HCT116 (cell line): Measurements from ENCODE around the gene DDAH1. TPM values are rescaled to one million over a fixed set of nuclear protein-coding genes. Genes with fewer than 3 reads are reported as not detected.
A peak's percentile ranks its signal among the peaks of the same experiment; 100 is the strongest.

Experiments
- ATAC-seq: fragments of 200-7000 bp; cut with Tn5 transposase; 2 replicates; pipeline ENCODE4 v1.9.1; 2020; ENCODE audit warnings: mild to moderate bottlenecking, moderate library complexity
- BruUV-seq: library from RNA; stranded (reverse); fragments of 400-500 nt; replicated peaks from 2 replicates; lab custom pipeline; 2021; lab: Mats Ljungman, UMichigan
- CTCF ChIA-PET: fragments of 300-600 bp; sonication (Branson Sonifier 250); formaldehyde crosslinking; loops from one replicate; lab custom pipeline; 2021; ENCODE audit warnings: antibody characterized with exemption; lab: Charles Lee
- POLR2A ChIA-PET: fragments of 300-600, 350-600 bp; sonication (Branson Sonifier 250); formaldehyde crosslinking; loops from one replicate; lab custom pipeline; 2021; ENCODE audit warnings: antibody characterized with exemption; lab: Charles Lee
- RAD21 ChIA-PET, 2 experiments: fragments of 300-600 bp; sonication (Branson Sonifier 250); formaldehyde crosslinking; loops; one replicate each; lab custom pipeline; 2023; ENCODE audit warnings: low total read pairs in 2 of 2; ENCODE audit not compliant: uncharacterized antibody in 2 of 2, unreplicated experiment in 2 of 2, low non-redundant PET in 1 of 2; lab: Charles Lee
- DNase-seq: peaks from one replicate; pipeline ENCODE4 v3.0.0-alpha.2; 2010; ENCODE audit warnings: low read depth, low spot score
- H2AFZ ChIP-seq: fragments of 200-600 bp; shearing (Covaris generic), sonication (generic); 2 replicates; pipeline ENCODE4 v1.6.1; 2017; ENCODE audit warnings: low read depth, mixed run types, mixed read lengths, antibody characterized with exemption, low read length; ENCODE audit not compliant: poor library complexity, severe bottlenecking
- H3K27ac ChIP-seq: 2 replicates; pipeline ENCODE4 v1.5.1; 2012; ENCODE audit warnings: low read depth, low read length
- H3K27me3 ChIP-seq: fragments of 200-600 bp; sonication (generic); 2 replicates; pipeline ENCODE4 v1.6.1; 2016; ENCODE audit warnings: mixed run types, low read length, mixed read lengths; ENCODE audit not compliant: insufficient read depth
- H3K36me3 ChIP-seq, 2 experiments: fragments of 200-500 bp in 1 of 2; fragments of 200-600 bp in 1 of 2; sonication (Bioruptor generic) in 1 of 2; sonication (generic) in 1 of 2; 2 replicates each; pipeline versions ENCODE4 v1.5.1 to v1.6.1; 2014 to 2016; ENCODE audit warnings: low read length in 2 of 2, inconsistent platforms in 1 of 2, mixed read lengths in 1 of 2, mixed run types in 1 of 2; ENCODE audit not compliant: insufficient read depth in 2 of 2, control insufficient read depth in 1 of 2
- H3K4me1 ChIP-seq, 2 experiments: fragments of 200-600 bp in 1 of 2; sonication (generic) in 1 of 2; 2 replicates each; pipeline versions ENCODE4 v1.5.1 to v1.6.1; 2012 to 2017; ENCODE audit warnings: low read length in 2 of 2, inconsistent platforms in 1 of 2, mild to moderate bottlenecking in 1 of 2, mixed read lengths in 1 of 2, mixed run types in 1 of 2, moderate library complexity in 1 of 2; ENCODE audit not compliant: insufficient read depth in 2 of 2, control insufficient read depth in 1 of 2
- H3K4me2 ChIP-seq: fragments of 200-600 bp; sonication (generic); 2 replicates; pipeline ENCODE4 v1.6.1; 2017; ENCODE audit warnings: mixed run types, low read length, mixed read lengths
- H3K4me3 ChIP-seq, 2 experiments: fragments of 200-600 bp in 1 of 2; sonication (generic) in 1 of 2; replicated peaks in 1 of 2; 2 replicates each; pipeline ENCODE4 v1.5.1; 2011 to 2016; ENCODE audit warnings: low read length in 2 of 2, control low read depth in 1 of 2, low read depth in 1 of 2, mild to moderate bottlenecking in 1 of 2, mixed read lengths in 1 of 2, mixed run types in 1 of 2
- H3K79me2 ChIP-seq: fragments of 200-600 bp; sonication (generic); 2 replicates; pipeline ENCODE4 v1.6.1; 2017; ENCODE audit warnings: mild to moderate bottlenecking, mixed run types, low read length, moderate library complexity, mixed read lengths; ENCODE audit not compliant: insufficient read depth
- H3K9ac ChIP-seq: fragments of 200-600 bp; sonication (generic); 2 replicates; pipeline ENCODE4 v1.6.1; 2016; ENCODE audit warnings: low read length, mixed read lengths
- H3K9me2 ChIP-seq: fragments of 200-600 bp; sonication (generic), shearing (Covaris generic); 2 replicates; pipeline ENCODE4 v1.6.1; 2017; ENCODE audit warnings: mixed run types, mild to moderate bottlenecking, moderate library complexity; ENCODE audit not compliant: insufficient read depth
- H3K9me3 ChIP-seq, 2 experiments: fragments of 200-500 bp in 1 of 2; fragments of 200-600 bp in 1 of 2; sonication (Bioruptor generic) in 1 of 2; sonication (generic) in 1 of 2; 2 replicates each; pipeline ENCODE4 v1.6.1; 2014 to 2017; ENCODE audit warnings: low read length in 2 of 2, mixed read lengths in 2 of 2, inconsistent platforms in 1 of 2, low read depth in 1 of 2, mild to moderate bottlenecking in 1 of 2, mixed run types in 1 of 2, moderate library complexity in 1 of 2; ENCODE audit not compliant: control insufficient read depth in 1 of 2, insufficient read depth in 1 of 2
- H4K20me1 ChIP-seq: fragments of 200-600 bp; sonication (generic), shearing (Covaris generic); 2 replicates; pipeline ENCODE4 v1.6.1; 2017; ENCODE audit warnings: mixed run types, mild to moderate bottlenecking, moderate library complexity; ENCODE audit not compliant: insufficient read depth
- CBX3 ChIP-seq: IDR thresholded peaks from 2 replicates; pipeline ENCODE4 v1.6.1; 2012; ENCODE audit warnings: low read depth
- CEBPB ChIP-seq: IDR thresholded peaks from 2 replicates; pipeline ENCODE4 v1.6.1; 2012; ENCODE audit warnings: low read depth
- CTCF ChIP-seq, 3 experiments: fragments of 200-600 bp in 1 of 3; sonication (generic) in 1 of 3; IDR thresholded peaks in 2 of 3; conservative IDR thresholded peaks in 1 of 3; 2 replicates each; pipeline ENCODE4 v1.5.1; 2012 to 2017; ENCODE audit warnings: low read depth in 2 of 3, low read length in 2 of 3, antibody characterized with exemption in 1 of 3, borderline replicate concordance in 1 of 3, control low read depth in 1 of 3, mild to moderate bottlenecking in 1 of 3, mixed read lengths in 1 of 3, mixed run types in 1 of 3, moderate library complexity in 1 of 3; ENCODE audit not compliant: insufficient read depth in 1 of 3
- EGR1 ChIP-seq: IDR thresholded peaks from 2 replicates; pipeline ENCODE4 v1.6.1; 2012; ENCODE audit warnings: low read depth
- EZH2 ChIP-seq: fragments of 200-600 bp; sonication (generic); IDR thresholded peaks from 2 replicates; pipeline ENCODE4 v1.6.1; 2017; ENCODE audit warnings: antibody characterized with exemption, mixed run types
- FOSL1 ChIP-seq: IDR thresholded peaks from 2 replicates; pipeline ENCODE4 v1.6.1; 2012; ENCODE audit warnings: low read depth
- JUND ChIP-seq: IDR thresholded peaks from 2 replicates; pipeline ENCODE4 v1.6.1; 2012
- MAX ChIP-seq: IDR thresholded peaks from 2 replicates; pipeline ENCODE4 v1.6.1; 2012
- POLR2AphosphoS5 ChIP-seq: IDR thresholded peaks from 2 replicates; pipeline ENCODE4 v1.6.1; 2011; ENCODE audit warnings: mild to moderate bottlenecking, low read depth, low read length, moderate library complexity
- RAD21 ChIP-seq: IDR thresholded peaks from 2 replicates; pipeline ENCODE4 v1.6.1; 2012; ENCODE audit warnings: low read depth, mild to moderate bottlenecking
- SIN3A ChIP-seq: IDR thresholded peaks from 2 replicates; pipeline ENCODE4 v1.6.1; 2012; ENCODE audit warnings: low read depth
- SP1 ChIP-seq: IDR thresholded peaks from 2 replicates; pipeline ENCODE4 v1.6.1; 2012; ENCODE audit warnings: low read depth
- SRF ChIP-seq: IDR thresholded peaks from 2 replicates; pipeline ENCODE4 v1.6.1; 2012; ENCODE audit warnings: low read depth
- TCF7L2 ChIP-seq: IDR thresholded peaks from 2 replicates; pipeline ENCODE4 v1.7.0; 2011; ENCODE audit warnings: borderline replicate concordance, inconsistent platforms; ENCODE audit not compliant: insufficient read depth, insufficient read length; ENCODE audit errors: extremely low read depth
- YY1 ChIP-seq: IDR thresholded peaks from 2 replicates; pipeline ENCODE4 v1.6.1; 2011; ENCODE audit warnings: low read length, low read depth, moderate library complexity, mild to moderate bottlenecking; ENCODE audit not compliant: insufficient replicate concordance; ENCODE audit errors: extremely low read depth
- ZBTB33 ChIP-seq: IDR thresholded peaks from 2 replicates; pipeline ENCODE4 v1.6.1; 2011; ENCODE audit warnings: mild to moderate bottlenecking, low read length, moderate library complexity; ENCODE audit not compliant: insufficient replicate concordance; ENCODE audit errors: extremely low read depth
- intact Hi-C: fragments of 100-400 bp; cut with micrococcal nuclease; formaldehyde crosslinking; loops from 2 replicates; pipeline ENCODE4 v1.10.0; 2022
- total RNA-seq: library from RNA; stranded (reverse); gene quantifications from one replicate; pipeline ENCODE4 v1.2.1, GENCODE V29; 2021; ENCODE audit not compliant: unreplicated experiment
- TF ChIP-seq, protein P1 (sequence below): IDR thresholded peaks from 2 replicates; pipeline ENCODE4 v1.6.1; 2012; ENCODE audit warnings: low read depth
- TF ChIP-seq, protein P2 (sequence below): IDR thresholded peaks from 2 replicates; pipeline ENCODE4 v1.6.1; 2012

Gene DDAH1
- total RNA-seq, 1 experiment from 2014 or later = 16.6 TPM

DNA sequence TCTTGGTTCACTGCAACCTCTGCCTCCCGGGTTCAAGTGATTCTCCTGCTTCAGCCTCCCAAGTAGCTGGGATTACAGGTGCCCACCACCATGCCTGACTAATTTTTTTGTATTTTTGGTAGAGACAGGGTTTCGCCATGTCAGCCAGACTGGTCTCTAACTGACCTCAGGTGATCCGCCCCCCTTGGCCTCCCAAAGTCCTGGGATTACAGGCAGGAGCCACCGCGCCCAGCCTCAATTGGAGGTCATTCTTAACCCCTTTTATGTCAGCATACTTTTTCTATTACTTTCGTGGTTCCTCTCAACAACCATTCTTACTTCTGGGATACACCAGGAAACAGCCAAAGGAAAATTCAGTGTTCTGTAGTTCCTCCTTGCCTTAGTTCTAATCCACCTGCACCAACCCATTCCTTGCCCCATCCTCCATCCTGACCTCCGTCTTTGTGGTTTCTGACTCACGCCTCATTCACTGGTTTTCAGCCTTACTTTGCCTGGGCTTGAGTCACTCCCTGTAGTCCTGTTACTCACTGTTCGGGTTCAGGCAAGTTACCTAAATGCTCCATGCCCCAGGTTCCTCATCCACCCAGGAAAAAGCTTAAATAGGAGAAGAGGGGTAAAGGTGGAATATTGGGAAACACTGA lies 175.6 kb downstream of the DDAH1 start:
- ChIA-PET POLR2A (interaction anchor here (2.9 kb wide), 1 partner anchor 13 kb away, joined by 9 read pairs; the partner anchor contains the start of gene BCL10), CTCF (interaction anchor here (1.0 kb wide), 1 partner anchor 13 kb away, joined by 3 read pairs; the partner anchor contains the start of gene BCL10), RAD21 (no interaction called here)
- H3K4me3 ChIP-seq = peak overlapping the region in 1 of 2 experiments; percentile 24; a peak in 1 of 4 replicates
- H3K9me3 ChIP-seq = no peaks in the 10 kb centered on the region
- ATAC-seq (peak; percentile 96), DNase-seq (peak; percentile 93)
- no peaks in the 10 kb centered on the region for H3K36me3 ChIP-seq
- H3K4me2 ChIP-seq = peak overlapping the region; percentile 61
- H3K9me2 ChIP-seq = no peaks in the 10 kb centered on the region
- peak overlapping the region; percentile 26; the same call in 1 of the 2 replicates for H3K9ac ChIP-seq
- H3K79me2 ChIP-seq = no peaks in the 10 kb centered on the region
- H3K4me1 ChIP-seq = peaks cover 10 to 50% of the 10 kb centered on the region in 2 experiments
- H4K20me1 ChIP-seq = no peaks in the 10 kb centered on the region
- intact Hi-C loops = no loop called here
- H3K27me3 ChIP-seq = no peaks in the 10 kb centered on the region; the same call in 1 of the 2 replicates
- peak overlapping the region; percentile 29; the same call in 1 of the 2 replicates for H3K27ac ChIP-seq
- no peak overlapping the region for H2AFZ ChIP-seq
- no TSS peak for BruUV-seq
- peak; percentile 99 for TF ChIP-seq JUND
- TF ChIP-seq SIN3A = peak; percentile 90
- peak; percentile 69 for TF ChIP-seq ZBTB33
- TF ChIP-seq YY1 = peak; percentile 30
- TF ChIP-seq SRF = peak; percentile 84
- TF ChIP-seq EGR1 = no peak
- no peak for TF ChIP-seq TCF7L2
- TF ChIP-seq MAX = peak; percentile 75
- peak; percentile 99 for TF ChIP-seq FOSL1
- TF ChIP-seq, protein P1, sequence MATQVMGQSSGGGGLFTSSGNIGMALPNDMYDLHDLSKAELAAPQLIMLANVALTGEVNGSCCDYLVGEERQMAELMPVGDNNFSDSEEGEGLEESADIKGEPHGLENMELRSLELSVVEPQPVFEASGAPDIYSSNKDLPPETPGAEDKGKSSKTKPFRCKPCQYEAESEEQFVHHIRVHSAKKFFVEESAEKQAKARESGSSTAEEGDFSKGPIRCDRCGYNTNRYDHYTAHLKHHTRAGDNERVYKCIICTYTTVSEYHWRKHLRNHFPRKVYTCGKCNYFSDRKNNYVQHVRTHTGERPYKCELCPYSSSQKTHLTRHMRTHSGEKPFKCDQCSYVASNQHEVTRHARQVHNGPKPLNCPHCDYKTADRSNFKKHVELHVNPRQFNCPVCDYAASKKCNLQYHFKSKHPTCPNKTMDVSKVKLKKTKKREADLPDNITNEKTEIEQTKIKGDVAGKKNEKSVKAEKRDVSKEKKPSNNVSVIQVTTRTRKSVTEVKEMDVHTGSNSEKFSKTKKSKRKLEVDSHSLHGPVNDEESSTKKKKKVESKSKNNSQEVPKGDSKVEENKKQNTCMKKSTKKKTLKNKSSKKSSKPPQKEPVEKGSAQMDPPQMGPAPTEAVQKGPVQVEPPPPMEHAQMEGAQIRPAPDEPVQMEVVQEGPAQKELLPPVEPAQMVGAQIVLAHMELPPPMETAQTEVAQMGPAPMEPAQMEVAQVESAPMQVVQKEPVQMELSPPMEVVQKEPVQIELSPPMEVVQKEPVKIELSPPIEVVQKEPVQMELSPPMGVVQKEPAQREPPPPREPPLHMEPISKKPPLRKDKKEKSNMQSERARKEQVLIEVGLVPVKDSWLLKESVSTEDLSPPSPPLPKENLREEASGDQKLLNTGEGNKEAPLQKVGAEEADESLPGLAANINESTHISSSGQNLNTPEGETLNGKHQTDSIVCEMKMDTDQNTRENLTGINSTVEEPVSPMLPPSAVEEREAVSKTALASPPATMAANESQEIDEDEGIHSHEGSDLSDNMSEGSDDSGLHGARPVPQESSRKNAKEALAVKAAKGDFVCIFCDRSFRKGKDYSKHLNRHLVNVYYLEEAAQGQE = no peak
- TF ChIP-seq POLR2AphosphoS5 = peak; percentile 59; the same call in 1 of the 2 replicates
- no peak for TF ChIP-seq EZH2
- no peak for TF ChIP-seq CTCF (IDR thresholded peaks at IDR 0.05 in 2 of 3, conservative IDR thresholded peaks at IDR 0.05 in 1 of 3; ENCODE audit: borderline replicate concordance in 1 of 3, insufficient read depth in 1 of 3, low read depth in 2 of 3, low read length in 2 of 3)
- peak; percentile 46; the same call in 1 of the 2 replicates for TF ChIP-seq RAD21
- peak; percentile 98 for TF ChIP-seq CBX3
- TF ChIP-seq SP1 = peak; percentile 98
- peak; percentile 89 for TF ChIP-seq CEBPB
- TF ChIP-seq, protein P2, sequence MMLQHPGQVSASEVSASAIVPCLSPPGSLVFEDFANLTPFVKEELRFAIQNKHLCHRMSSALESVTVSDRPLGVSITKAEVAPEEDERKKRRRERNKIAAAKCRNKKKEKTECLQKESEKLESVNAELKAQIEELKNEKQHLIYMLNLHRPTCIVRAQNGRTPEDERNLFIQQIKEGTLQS = no peak; the same call in 1 of the 2 replicates
- TF ChIP-seq, all 23 proteins: peak for 12
